HepG2 (cell line): Measurements from ENCODE around the gene TEX55. TPM values are rescaled to one million over a fixed set of nuclear protein-coding genes. Genes with fewer than 3 reads are reported as not detected.

Source experiments
- ATAC-seq: fragments of 200-7000 bp; cut with Tn5 transposase; 3 replicates; pipeline ENCODE4 v1.9.1; 2020; ENCODE audit warnings: mild to moderate bottlenecking, moderate library complexity
- BruUV-seq: library from RNA; stranded (reverse); fragments of 400-500 nt; replicated peaks from 2 replicates; lab custom pipeline; 2021; lab: Mats Ljungman, UMichigan
- CTCF ChIA-PET: fragments of 300-600 bp; formaldehyde crosslinking; extraction: SDS; loops from one replicate; lab custom pipeline; 2021; ENCODE audit warnings: low total read pairs, inconsistent platforms, low intra/inter-chr PET ratio; lab: Yijun Ruan, JAX
- POLR2A ChIA-PET: fragments of 350-600 bp; sonication (Branson Sonifier 250); formaldehyde crosslinking; loops from one replicate; lab custom pipeline; 2020; ENCODE audit warnings: antibody characterized with exemption, inconsistent platforms; lab: Yijun Ruan, JAX
- DNase-seq: peaks from one replicate; pipeline ENCODE4 v3.0.0-alpha.2; 2015; ENCODE audit warnings: low spot score
- FAIRE-seq: peaks from 3 replicates; lab custom pipeline; 2011; peaks lifted over from hg19 to GRCh38; lab: Jason Lieb, UNC
- H2AFZ ChIP-seq: one replicate; pipeline ENCODE4 v1.6.1; 2011; ENCODE audit warnings: low read length, inconsistent platforms
- H3K27ac ChIP-seq: fragments of 300-600 bp; 3 replicates; pipeline ENCODE4 v1.8.0; 2011; ENCODE audit warnings: mixed run types, mild to moderate bottlenecking, mixed read lengths, low read length, inconsistent platforms; ENCODE audit not compliant: insufficient read depth; ENCODE audit errors: extremely low read length
- H3K27me3 ChIP-seq, 2 experiments: fragments of 200-600 bp in 1 of 2; 2 replicates in 1 of 2; 3 replicates in 1 of 2; pipeline versions ENCODE4 v1.6.0 to v1.8.0; 2011; ENCODE audit warnings: low read length in 2 of 2, mild to moderate bottlenecking in 2 of 2, moderate library complexity in 2 of 2, inconsistent platforms in 1 of 2; ENCODE audit not compliant: insufficient read depth in 2 of 2, control insufficient read depth in 1 of 2
- H3K36me3 ChIP-seq, 2 experiments: fragments of 200-600 bp in 1 of 2; replicated peaks in 1 of 2; 2 replicates in 1 of 2; 3 replicates in 1 of 2; pipeline versions ENCODE4 v1.5.1 to v1.8.0; 2011; ENCODE audit warnings: low read length in 2 of 2, inconsistent platforms in 1 of 2; ENCODE audit not compliant: insufficient read depth in 2 of 2, control insufficient read depth in 1 of 2
- H3K4me1 ChIP-seq: 2 replicates; pipeline ENCODE4 v1.5.1; 2012; ENCODE audit warnings: low read length, inconsistent platforms; ENCODE audit not compliant: insufficient read depth
- H3K4me2 ChIP-seq: 2 replicates; pipeline ENCODE4 v1.6.0; 2011; ENCODE audit warnings: low read depth, low read length, inconsistent platforms
- H3K4me3 ChIP-seq, 3 experiments: fragments of 200-600 bp in 1 of 3; sonication (generic), shearing (Covaris generic) in 1 of 3; replicated peaks in 1 of 3; 2 replicates each; pipeline ENCODE4 v1.5.1; 2011 to 2016; ENCODE audit warnings: low read length in 3 of 3, inconsistent platforms in 2 of 3, low read depth in 2 of 3, mild to moderate bottlenecking in 2 of 3, control low read depth in 1 of 3, mixed read lengths in 1 of 3; ENCODE audit not compliant: insufficient read depth in 1 of 3
- H3K79me2 ChIP-seq: one replicate; pipeline ENCODE4 v1.6.1; 2011; ENCODE audit warnings: low read length, inconsistent platforms; ENCODE audit not compliant: insufficient read depth
- H3K9ac ChIP-seq: 2 replicates; pipeline ENCODE4 v1.6.0; 2011; ENCODE audit warnings: mild to moderate bottlenecking, low read depth, low read length, inconsistent platforms; ENCODE audit not compliant: insufficient read depth
- H3K9me3 ChIP-seq: 2 replicates; pipeline ENCODE4 v1.5.1; 2012; ENCODE audit warnings: mild to moderate bottlenecking, low read length
- H4K20me1 ChIP-seq: 2 replicates; pipeline ENCODE4 v1.6.0; 2011; ENCODE audit warnings: inconsistent platforms, mild to moderate bottlenecking, low read length, moderate library complexity; ENCODE audit not compliant: insufficient read depth
- ELF1 ChIP-seq: sonication (generic); formaldehyde crosslinking; IDR thresholded peaks from 2 replicates; pipeline ENCODE4 v1.4.0; 2020; ENCODE audit warnings: missing genetic modification reagents
- KDM6A ChIP-seq: IDR thresholded peaks from 2 replicates; pipeline ENCODE4 v1.6.1; 2016; ENCODE audit warnings: low read depth
- LBX2 ChIP-seq: sonication (generic); formaldehyde crosslinking; IDR thresholded peaks from 2 replicates; pipeline ENCODE4 v1.5.0; 2020; ENCODE audit warnings: missing genetic modification reagents, mild to moderate bottlenecking, borderline replicate concordance
- MEIS2 ChIP-seq: sonication (generic); formaldehyde crosslinking; IDR thresholded peaks from 2 replicates; pipeline ENCODE4 v1.9.0; 2021; ENCODE audit warnings: mild to moderate bottlenecking, missing genetic modification reagents
- MTERF4 ChIP-seq: sonication (generic); formaldehyde crosslinking; IDR thresholded peaks from 2 replicates; pipeline ENCODE4 v1.8.0; 2023; ENCODE audit warnings: mild to moderate bottlenecking, missing genetic modification reagents
- NCOA5 ChIP-seq: sonication (generic); formaldehyde crosslinking; IDR thresholded peaks from 2 replicates; pipeline ENCODE4 v1.4.0; 2020; ENCODE audit warnings: missing genetic modification reagents
- SUZ12 ChIP-seq: fragments of 150-350 bp; IDR thresholded peaks from 2 replicates; pipeline ENCODE4 v1.6.1; 2014; ENCODE audit warnings: low read depth, low read length
- TBP ChIP-seq: sonication (generic); formaldehyde crosslinking; IDR thresholded peaks from 2 replicates; pipeline ENCODE4 v1.5.0; 2020; ENCODE audit warnings: missing genetic modification reagents
- TFE3 ChIP-seq: IDR thresholded peaks from 2 replicates; pipeline ENCODE4 v1.6.1; 2016
- ZNF207 ChIP-seq: fragments of 450-650 bp; IDR thresholded peaks from 2 replicates; pipeline ENCODE4 v1.6.1; 2016; ENCODE audit warnings: antibody characterized with exemption, borderline replicate concordance
- ZNF256 ChIP-seq: sonication (generic); formaldehyde crosslinking; conservative IDR thresholded peaks from 2 replicates; pipeline ENCODE4 v1.4.0; 2020; ENCODE audit warnings: missing genetic modification reagents
- ZNF790 ChIP-seq: sonication (generic); formaldehyde crosslinking; IDR thresholded peaks from 2 replicates; pipeline ENCODE4 v1.8.0; 2022; ENCODE audit warnings: missing genetic modification reagents, mild to moderate bottlenecking, borderline replicate concordance
- WGBS: methylation state at CpG from one replicate; pipeline ENCODE4 v1.1.6; 2017; ENCODE audit warnings: low lambda C conversion rate; 5-methylcytosine and 5-hydroxymethylcytosine counted together
- in situ Hi-C: cut with HindIII; loops from 2 replicates; pipeline ENCODE4 v1.10.0; 2017; ENCODE audit warnings: low pct_unique_long_range_greater_than_20kb; ENCODE audit not compliant: extremely low pct_ligation_motif_present
- intact Hi-C: fragments of 100-400 bp; cut with micrococcal nuclease; formaldehyde crosslinking; loops from one replicate; pipeline ENCODE4 v1.10.0; 2022; ENCODE audit not compliant: unreplicated experiment
- polyA plus RNA-seq, 8 experiments: library from polyadenylated mRNA; depleted of rRNA in 3 of 8; stranded (reverse) in 7 of 8; unstranded in 1 of 8; fragments of >200 nt; fragmentation: Illumina TruSeq in 4 of 8; extraction: Trizol in 4 of 8; gene quantifications; 2 replicates each; pipeline versions ENCODE4 v1.2.1 to v1.2.3, GENCODE V29; 2011 to 2016; ENCODE audit warnings: low read depth in 4 of 8, missing spikeins in 1 of 8, mixed read lengths in 1 of 8; ENCODE audit not compliant: insufficient read depth in 1 of 8
- total RNA-seq, 5 experiments: library from RNA; depleted of rRNA; stranded (reverse); fragments of >200 nt; fragmentation: Illumina TruSeq; extraction: Trizol; gene quantifications; 2 replicates each; pipeline ENCODE4 v1.2.3, GENCODE V29; 2016; ENCODE audit warnings: low read depth in 1 of 5
- TF ChIP-seq, protein P1 (sequence below): sonication (generic); formaldehyde crosslinking; IDR thresholded peaks from 2 replicates; pipeline ENCODE4 v1.4.0; 2020; ENCODE audit warnings: missing genetic modification reagents
- TF ChIP-seq, protein P2 (sequence below): sonication (generic); formaldehyde crosslinking; IDR thresholded peaks from 2 replicates; pipeline ENCODE4 v1.5.0; 2020; ENCODE audit warnings: missing genetic modification reagents

The TEX55 gene
- total and polyA plus RNA-seq, 2 of the 13 experiments (the other 11 are each of a cell fraction or from before 2014, with no cell fraction given) = not detected

DNA sequence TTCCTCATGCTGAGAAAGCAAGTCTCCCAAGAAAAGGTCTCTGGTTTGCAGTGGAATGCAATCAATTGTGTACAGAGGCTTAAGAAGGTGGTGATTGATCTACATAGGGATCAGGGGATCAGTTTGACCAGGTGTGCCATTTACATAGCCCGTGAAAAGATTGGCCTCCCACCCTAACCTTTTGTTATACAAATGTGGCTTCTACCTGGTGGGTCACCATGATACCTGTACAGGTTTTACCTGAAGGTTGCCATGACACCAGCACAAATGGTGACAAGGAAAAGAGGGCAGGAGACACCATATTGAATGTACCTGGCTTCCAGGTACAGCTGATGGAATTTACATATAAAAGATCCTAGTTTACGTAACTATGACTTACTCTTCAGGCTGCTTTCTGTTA lies 25.5 kb upstream of the TEX55 start (continued):
- TF ChIP-seq TFE3 (CRISPR knock-in tag) (no peak), MEIS2 (CRISPR knock-in tag) (no peak)

DNA sequence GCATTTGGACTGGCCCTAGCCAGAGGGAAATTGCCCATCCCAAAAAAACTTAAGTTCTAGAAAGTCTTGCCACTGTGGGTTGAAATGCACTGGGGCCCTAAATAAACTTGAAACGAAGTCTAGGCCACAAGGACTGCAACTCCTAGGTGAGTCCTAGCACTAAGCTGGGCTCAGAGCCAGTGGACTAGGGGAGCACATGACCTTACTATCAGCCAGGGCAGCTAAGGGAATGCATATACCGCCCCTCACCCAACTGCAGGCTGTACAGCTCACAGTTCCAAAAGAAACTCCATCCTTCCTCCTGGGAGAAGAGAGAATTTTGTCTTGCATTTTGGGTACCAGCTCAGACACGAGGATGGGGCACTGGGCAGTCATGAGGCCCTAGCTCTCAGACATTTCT lies 23.6 kb upstream of the TEX55 start:
- BruUV-seq = no TSS peak
- Histone ChIP-seq H3K9ac (no peak overlapping the region), H3K79me2 (no peaks in the 10 kb centered on the region), H3K27me3 (no peaks in the 10 kb centered on the region), H3K4me3 (no peak overlapping the region), H3K36me3 (no peaks in the 10 kb centered on the region), H3K27ac (no peak overlapping the region), H3K4me1 (no peaks in the 10 kb centered on the region), H4K20me1 (no peaks in the 10 kb centered on the region), H3K9me3 (peaks cover 27% of the 10 kb centered on the region; the same call in 1 of the 2 replicates), H2AFZ (no peak overlapping the region), H3K4me2 (no peak overlapping the region)
- no peak for DNase-seq
- CTCF ChIA-PET = no interaction called here
- POLR2A ChIA-PET = no interaction called here
- ATAC-seq = no peak
- in situ Hi-C loops (no loop called here), intact Hi-C loops (no loop called here)
- 0% methylated on average over 2 of the region's 3 CpGs for WGBS
- TF ChIP-seq, protein P1, sequence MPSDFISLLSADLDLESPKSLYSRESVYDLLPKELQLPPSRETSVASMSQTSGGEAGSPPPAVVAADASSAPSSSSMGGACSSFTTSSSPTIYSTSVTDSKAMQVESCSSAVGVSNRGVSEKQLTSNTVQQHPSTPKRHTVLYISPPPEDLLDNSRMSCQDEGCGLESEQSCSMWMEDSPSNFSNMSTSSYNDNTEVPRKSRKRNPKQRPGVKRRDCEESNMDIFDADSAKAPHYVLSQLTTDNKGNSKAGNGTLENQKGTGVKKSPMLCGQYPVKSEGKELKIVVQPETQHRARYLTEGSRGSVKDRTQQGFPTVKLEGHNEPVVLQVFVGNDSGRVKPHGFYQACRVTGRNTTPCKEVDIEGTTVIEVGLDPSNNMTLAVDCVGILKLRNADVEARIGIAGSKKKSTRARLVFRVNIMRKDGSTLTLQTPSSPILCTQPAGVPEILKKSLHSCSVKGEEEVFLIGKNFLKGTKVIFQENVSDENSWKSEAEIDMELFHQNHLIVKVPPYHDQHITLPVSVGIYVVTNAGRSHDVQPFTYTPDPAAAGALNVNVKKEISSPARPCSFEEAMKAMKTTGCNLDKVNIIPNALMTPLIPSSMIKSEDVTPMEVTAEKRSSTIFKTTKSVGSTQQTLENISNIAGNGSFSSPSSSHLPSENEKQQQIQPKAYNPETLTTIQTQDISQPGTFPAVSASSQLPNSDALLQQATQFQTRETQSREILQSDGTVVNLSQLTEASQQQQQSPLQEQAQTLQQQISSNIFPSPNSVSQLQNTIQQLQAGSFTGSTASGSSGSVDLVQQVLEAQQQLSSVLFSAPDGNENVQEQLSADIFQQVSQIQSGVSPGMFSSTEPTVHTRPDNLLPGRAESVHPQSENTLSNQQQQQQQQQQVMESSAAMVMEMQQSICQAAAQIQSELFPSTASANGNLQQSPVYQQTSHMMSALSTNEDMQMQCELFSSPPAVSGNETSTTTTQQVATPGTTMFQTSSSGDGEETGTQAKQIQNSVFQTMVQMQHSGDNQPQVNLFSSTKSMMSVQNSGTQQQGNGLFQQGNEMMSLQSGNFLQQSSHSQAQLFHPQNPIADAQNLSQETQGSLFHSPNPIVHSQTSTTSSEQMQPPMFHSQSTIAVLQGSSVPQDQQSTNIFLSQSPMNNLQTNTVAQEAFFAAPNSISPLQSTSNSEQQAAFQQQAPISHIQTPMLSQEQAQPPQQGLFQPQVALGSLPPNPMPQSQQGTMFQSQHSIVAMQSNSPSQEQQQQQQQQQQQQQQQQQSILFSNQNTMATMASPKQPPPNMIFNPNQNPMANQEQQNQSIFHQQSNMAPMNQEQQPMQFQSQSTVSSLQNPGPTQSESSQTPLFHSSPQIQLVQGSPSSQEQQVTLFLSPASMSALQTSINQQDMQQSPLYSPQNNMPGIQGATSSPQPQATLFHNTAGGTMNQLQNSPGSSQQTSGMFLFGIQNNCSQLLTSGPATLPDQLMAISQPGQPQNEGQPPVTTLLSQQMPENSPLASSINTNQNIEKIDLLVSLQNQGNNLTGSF (CRISPR knock-in tag) = no peak
- TF ChIP-seq ZNF256 (CRISPR knock-in tag) = no peak
- no peak for TF ChIP-seq ELF1 (CRISPR knock-in tag)
- no peak for TF ChIP-seq ZNF790 (CRISPR knock-in tag)
- TF ChIP-seq ZNF207 = no peak
- no peak for TF ChIP-seq SUZ12
- no peak for TF ChIP-seq KDM6A
- no peak for TF ChIP-seq LBX2
- TF ChIP-seq MTERF4 (CRISPR knock-in tag) = no peak
- TF ChIP-seq TBP (CRISPR knock-in tag) = no peak
- TF ChIP-seq, protein P2, sequence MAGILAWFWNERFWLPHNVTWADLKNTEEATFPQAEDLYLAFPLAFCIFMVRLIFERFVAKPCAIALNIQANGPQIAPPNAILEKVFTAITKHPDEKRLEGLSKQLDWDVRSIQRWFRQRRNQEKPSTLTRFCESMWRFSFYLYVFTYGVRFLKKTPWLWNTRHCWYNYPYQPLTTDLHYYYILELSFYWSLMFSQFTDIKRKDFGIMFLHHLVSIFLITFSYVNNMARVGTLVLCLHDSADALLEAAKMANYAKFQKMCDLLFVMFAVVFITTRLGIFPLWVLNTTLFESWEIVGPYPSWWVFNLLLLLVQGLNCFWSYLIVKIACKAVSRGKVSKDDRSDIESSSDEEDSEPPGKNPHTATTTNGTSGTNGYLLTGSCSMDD (CRISPR knock-in tag) = no peak
- TF ChIP-seq NCOA5 (CRISPR knock-in tag) = no peak
- FAIRE-seq = no peak
